Measurements from ENCODE around the gene HIRIP3.

HIRIP3 gene

GRCh38 chr16:29985271-29985811, 10.1 kb downstream of the HIRIP3 start:
- no peak for TF ChIP-seq GATA2 (IDR thresholded peaks at IDR 0.05; ENCODE audit: low read depth, low read length)
- no peak for TF ChIP-seq GATA3 (IDR thresholded peaks at IDR 0.05; ENCODE audit: low read depth, low read length)

GRCh38 chr16:29984764-29985147, 10.7 kb downstream of the HIRIP3 start:
- TF ChIP-seq GATA2 (IDR thresholded peaks at IDR 0.05; ENCODE audit: low read depth, low read length), result no peak
- TF ChIP-seq GATA3 (IDR thresholded peaks at IDR 0.05; ENCODE audit: low read depth, low read length), result no peak

GRCh38 chr16:29984137-29984763, 11.2 kb downstream of the HIRIP3 start:
- no peak for TF ChIP-seq GATA3 (IDR thresholded peaks at IDR 0.05; ENCODE audit: low read depth, low read length)
- no peak for TF ChIP-seq GATA2 (IDR thresholded peaks at IDR 0.05; ENCODE audit: low read depth, low read length)

GRCh38 chr16:29983420-29984136, 11.8 kb downstream of the HIRIP3 start:
- TF ChIP-seq GATA2 (IDR thresholded peaks at IDR 0.05; ENCODE audit: low read depth, low read length) (no peak), GATA3 (IDR thresholded peaks at IDR 0.05; ENCODE audit: low read depth, low read length) (no peak)

- TF ChIP-seq GATA2 (IDR thresholded peaks at IDR 0.05; ENCODE audit: low read depth, low read length), result no peak
- TF ChIP-seq GATA3 (IDR thresholded peaks at IDR 0.05; ENCODE audit: low read depth, low read length), result no peak
Measured at GRCh38 chr16:29982560-29983419, 12.6 kb downstream of the HIRIP3 start.

- TF ChIP-seq GATA2 (IDR thresholded peaks at IDR 0.05; ENCODE audit: low read depth, low read length) (no peak), GATA3 (IDR thresholded peaks at IDR 0.05; ENCODE audit: low read depth, low read length) (no peak)
Measured at GRCh38 chr16:29978564-29979270, 16.7 kb downstream of the HIRIP3 start.

GRCh38 chr16:29978081-29978480, 17.3 kb downstream of the HIRIP3 start:
- TF ChIP-seq GATA2 (IDR thresholded peaks at IDR 0.05; ENCODE audit: low read depth, low read length) (no peak), GATA3 (IDR thresholded peaks at IDR 0.05; ENCODE audit: low read depth, low read length) (no peak)

- TF ChIP-seq GATA2 (IDR thresholded peaks at IDR 0.05; ENCODE audit: low read depth, low read length) (no peak), GATA3 (IDR thresholded peaks at IDR 0.05; ENCODE audit: low read depth, low read length) (no peak)
Measured at GRCh38 chr16:29977063-29977825, 18.2 kb downstream of the HIRIP3 start.

GRCh38 chr16:29975811-29976511, 19.5 kb downstream of the HIRIP3 start:
- TF ChIP-seq GATA2 (IDR thresholded peaks at IDR 0.05; ENCODE audit: low read depth, low read length), result no peak
- TF ChIP-seq GATA3 (IDR thresholded peaks at IDR 0.05; ENCODE audit: low read depth, low read length), result no peak

- TF ChIP-seq GATA2 (IDR thresholded peaks at IDR 0.05; ENCODE audit: low read depth, low read length) (no peak), GATA3 (IDR thresholded peaks at IDR 0.05; ENCODE audit: low read depth, low read length) (no peak)
Measured at GRCh38 chr16:29975134-29975538, 20.3 kb downstream of the HIRIP3 start.

GRCh38 chr16:29974291-29975133, 20.9 kb downstream of the HIRIP3 start:
- TF ChIP-seq GATA2 (IDR thresholded peaks at IDR 0.05; ENCODE audit: low read depth, low read length), result no peak
- no peak for TF ChIP-seq GATA3 (IDR thresholded peaks at IDR 0.05; ENCODE audit: low read depth, low read length)

All from SH-SY5Y (cell line).